ENCODE data around the gene NR1I2.

Gene NR1I2

GRCh38 chr3:119825820-119826219, 43.9 kb downstream of the NR1I2 start:
- DNase-seq: no peak

- no peak for DNase-seq
Measured at GRCh38 chr3:119826711-119827608, 45.1 kb downstream of the NR1I2 start.

DNA sequence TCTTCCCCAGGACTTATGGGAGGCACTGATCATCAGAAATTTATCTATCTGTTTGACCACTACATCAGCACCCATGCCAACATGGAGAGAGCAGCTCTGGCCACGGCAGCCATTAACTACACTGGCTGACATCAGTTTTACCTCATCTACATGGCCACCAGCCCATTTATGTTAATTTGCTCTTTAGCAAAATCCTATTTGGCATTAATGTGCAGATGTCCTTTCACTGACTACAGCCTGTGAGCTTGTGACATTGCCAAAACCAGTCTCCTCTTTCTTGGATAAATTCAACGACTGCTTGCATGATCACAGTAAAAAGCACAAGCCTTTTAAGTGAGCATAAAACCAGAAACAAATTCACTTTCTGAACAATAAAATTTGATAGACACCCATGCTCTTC, 47.5 kb downstream of the NR1I2 start:
- no peak for DNase-seq

GRCh38 chr3:119831022-119831421, 49.1 kb downstream of the NR1I2 start:
- DNase-seq: no peak

GRCh38 chr3:119831941-119832371, 50.1 kb downstream of the NR1I2 start:
- no peak for DNase-seq

DNA sequence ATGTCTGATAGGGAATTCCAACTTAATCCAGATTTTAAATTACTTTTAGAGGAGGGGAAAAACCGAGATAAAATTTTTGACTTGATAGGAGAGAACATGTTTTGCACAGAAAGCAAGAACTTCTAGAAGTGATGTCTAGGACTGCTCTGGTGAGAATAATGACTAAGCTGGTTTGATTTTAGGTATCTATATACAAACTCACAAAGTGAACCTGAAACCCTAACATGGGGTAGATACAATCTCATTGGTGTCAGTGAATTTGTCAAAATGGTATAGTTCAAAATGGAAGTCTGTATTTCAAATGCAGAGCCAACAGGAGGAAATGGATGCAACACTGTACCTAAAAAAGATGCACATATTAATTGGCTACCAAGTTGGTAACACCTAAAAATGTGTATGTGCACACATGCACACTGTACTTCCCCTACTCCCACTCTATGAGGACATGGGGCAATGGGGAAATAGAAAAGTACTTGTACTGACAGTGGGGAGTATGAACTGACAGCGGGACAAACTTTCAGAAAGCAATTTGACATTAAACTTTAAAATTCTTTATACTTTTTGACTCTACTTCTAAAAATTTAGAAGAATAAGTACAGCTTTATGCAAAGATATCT, 53.0 kb downstream of the NR1I2 start:
- no peak for DNase-seq

GRCh38 chr3:119835556-119835955, 53.7 kb downstream of the NR1I2 start:
- DNase-seq: no peak

DNA sequence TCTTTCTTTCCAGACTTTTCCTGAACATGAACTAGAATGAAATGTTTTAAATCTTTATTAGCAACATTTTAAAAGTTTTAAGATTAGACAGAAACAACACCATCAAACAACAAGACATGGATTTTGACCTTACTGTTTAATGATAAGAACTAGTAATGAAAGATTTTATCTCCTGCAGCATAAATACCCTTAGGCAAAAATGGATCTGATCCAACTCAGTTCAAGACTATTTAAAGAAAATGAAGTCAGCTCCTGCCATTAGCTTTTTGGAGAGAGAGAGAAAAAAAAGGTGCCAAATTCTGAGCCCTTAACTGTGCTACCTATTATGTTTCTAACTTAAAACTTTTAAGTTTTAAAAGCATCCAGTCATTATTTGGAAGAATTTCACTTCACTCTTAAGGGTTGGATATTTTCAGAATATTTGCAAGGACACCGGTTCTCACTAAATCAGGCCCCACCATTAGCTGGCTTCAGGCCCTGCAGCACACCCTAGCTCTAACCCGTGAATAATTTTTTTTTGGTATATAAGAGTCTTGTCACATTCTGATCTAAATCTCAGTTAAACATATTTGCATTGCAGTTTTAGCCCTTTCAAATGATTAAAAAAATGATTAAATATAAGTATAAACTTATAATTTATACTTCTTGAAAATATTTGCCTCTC, 60.0 kb downstream of the NR1I2 start:
- no peak for DNase-seq

DNA sequence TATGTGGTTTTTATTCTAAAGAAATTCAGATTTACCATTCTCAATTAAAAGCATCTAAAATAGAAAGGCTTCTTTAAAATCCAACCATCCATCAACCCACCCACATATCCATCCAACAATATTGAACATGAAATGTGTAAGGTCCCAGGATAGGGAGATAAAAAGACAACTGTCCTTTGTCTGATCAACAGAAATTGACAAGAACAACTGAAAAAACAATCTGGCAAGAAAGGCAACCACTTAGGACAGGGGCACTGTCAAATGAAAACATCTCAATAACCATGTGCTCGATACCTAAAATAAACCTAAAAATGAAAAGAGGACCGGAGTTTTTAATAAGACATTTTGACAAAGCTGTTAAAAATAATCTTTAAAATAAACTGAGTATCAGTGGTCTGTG, 67.2 kb downstream of the NR1I2 start:
- DNase-seq: no peak

DNA sequence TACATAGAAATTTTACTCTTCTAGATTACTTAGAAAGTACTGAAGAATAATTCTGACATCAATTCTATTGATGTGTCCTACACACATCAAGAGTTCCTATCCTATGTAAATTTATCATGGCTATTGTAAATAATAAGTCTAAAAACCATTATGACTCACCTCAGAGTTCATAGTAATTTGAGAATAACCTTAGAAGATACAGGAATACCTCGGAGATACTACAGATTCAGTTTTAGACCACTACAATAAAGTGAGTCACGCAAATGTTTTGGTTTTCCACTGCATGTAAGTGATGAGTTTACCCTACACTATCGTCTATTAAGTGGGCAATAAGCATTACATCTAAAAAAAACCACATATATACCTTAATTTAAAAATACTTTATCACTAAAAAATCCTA, 74.8 kb downstream of the NR1I2 start:
- no peak for DNase-seq

- no peak for DNase-seq
Measured at GRCh38 chr3:119858957-119859356, 77.1 kb downstream of the NR1I2 start.

- DNase-seq: no peak
Measured at GRCh38 chr3:119859728-119860127, 77.8 kb downstream of the NR1I2 start.

DNA sequence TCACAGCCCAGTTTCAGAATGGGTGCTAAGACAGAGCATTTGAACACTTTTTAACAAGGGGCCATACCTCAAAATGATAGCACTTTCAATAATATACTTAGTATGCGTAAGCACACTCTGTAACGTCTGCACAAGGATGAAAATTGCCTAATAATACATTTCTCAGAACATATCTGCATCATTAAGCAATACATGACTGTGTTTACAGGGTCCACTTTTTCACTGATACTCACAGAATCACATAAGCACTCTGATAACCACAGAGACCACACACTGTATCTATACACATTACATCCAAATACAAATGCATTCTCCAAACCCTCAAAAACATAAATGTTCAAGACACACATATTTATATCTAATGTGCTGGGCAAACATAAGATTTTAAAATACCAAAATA, 79.8 kb downstream of the NR1I2 start:
- no peak for DNase-seq

DNA sequence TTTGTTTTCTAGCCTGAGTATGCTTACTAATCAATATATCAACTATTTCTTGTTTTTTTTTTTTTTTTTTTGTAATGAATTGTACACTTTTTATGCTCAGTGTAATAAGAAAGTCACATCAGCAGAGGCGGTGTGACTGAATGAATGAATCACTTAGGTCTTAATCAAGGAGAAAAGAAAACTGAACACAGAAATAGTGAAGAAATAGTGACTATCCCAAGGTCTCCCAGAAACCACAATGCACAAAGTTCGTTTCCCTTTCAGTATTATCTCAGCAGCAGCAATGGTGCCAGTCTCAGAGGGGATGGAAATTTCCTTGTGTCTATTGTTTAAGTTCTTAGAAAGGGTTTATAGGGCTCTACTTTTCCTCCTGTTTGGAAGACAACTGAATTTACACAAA, 80.7 kb downstream of the NR1I2 start:
- DNase-seq: no peak

- no peak for DNase-seq
Measured at GRCh38 chr3:119864476-119864875, 82.6 kb downstream of the NR1I2 start.
